Lower lobe of right lung (tissue), 2 donors: ENCODE measurements around the gene HDLBP. TPM values are rescaled to one million over a fixed set of nuclear protein-coding genes. Genes with fewer than 3 reads are reported as not detected.

Source experiments
- ATAC-seq, 2 donors: fragments of 200-7000 bp; cut with Tn5 transposase; one replicate each; pipeline ENCODE4 v1.9.1; 2020 to 2022; ENCODE audit warnings: mild to moderate bottlenecking in 2 of 2, moderate library complexity in 2 of 2
- DNase-seq: peaks from one replicate; pipeline ENCODE4 v3.0.0-alpha.2; 2020
- H3K27ac ChIP-seq: fragments of 200-600 bp; one replicate; pipeline ENCODE4 v1.8.0; 2022
- H3K27me3 ChIP-seq: fragments of 200-600 bp; one replicate; pipeline ENCODE4 v1.8.0; 2022; ENCODE audit warnings: low read depth
- H3K36me3 ChIP-seq: fragments of 200-600 bp; one replicate; pipeline ENCODE4 v1.8.0; 2022; ENCODE audit warnings: mild to moderate bottlenecking
- H3K4me1 ChIP-seq: fragments of 200-600 bp; one replicate; pipeline ENCODE4 v1.8.0; 2022
- H3K4me3 ChIP-seq: fragments of 200-600 bp; one replicate; pipeline ENCODE4 v1.8.0; 2022; ENCODE audit warnings: mild to moderate bottlenecking
- H3K9me3 ChIP-seq: fragments of 200-600 bp; one replicate; pipeline ENCODE4 v1.8.0; 2022
- intact Hi-C: fragments of 100-400 bp; cut with DNase I; formaldehyde crosslinking; loops from one replicate; pipeline ENCODE4 v1.11.0; 2022
- total RNA-seq: library from RNA; stranded (reverse); fragmentation: NEBNext Ultra II Directional; extraction: Animal tissue kit (Norgen Biotek cat#: 25700); gene quantifications from one replicate; pipeline ENCODE4 v1.2.1, GENCODE V29; 2021
- TF ChIP-seq, protein P1 (sequence below): fragments of 200-600 bp; IDR thresholded peaks from one replicate; pipeline ENCODE4 v1.8.0; 2022; ENCODE audit warnings: antibody characterized with exemption, mild to moderate bottlenecking
- donor health status: DM: no; HTN: yes; CAD: no; lungs with severe emphysema.

The HDLBP gene
- total RNA-seq, 1 donor from 2014 or later = 387 TPM

DNA sequence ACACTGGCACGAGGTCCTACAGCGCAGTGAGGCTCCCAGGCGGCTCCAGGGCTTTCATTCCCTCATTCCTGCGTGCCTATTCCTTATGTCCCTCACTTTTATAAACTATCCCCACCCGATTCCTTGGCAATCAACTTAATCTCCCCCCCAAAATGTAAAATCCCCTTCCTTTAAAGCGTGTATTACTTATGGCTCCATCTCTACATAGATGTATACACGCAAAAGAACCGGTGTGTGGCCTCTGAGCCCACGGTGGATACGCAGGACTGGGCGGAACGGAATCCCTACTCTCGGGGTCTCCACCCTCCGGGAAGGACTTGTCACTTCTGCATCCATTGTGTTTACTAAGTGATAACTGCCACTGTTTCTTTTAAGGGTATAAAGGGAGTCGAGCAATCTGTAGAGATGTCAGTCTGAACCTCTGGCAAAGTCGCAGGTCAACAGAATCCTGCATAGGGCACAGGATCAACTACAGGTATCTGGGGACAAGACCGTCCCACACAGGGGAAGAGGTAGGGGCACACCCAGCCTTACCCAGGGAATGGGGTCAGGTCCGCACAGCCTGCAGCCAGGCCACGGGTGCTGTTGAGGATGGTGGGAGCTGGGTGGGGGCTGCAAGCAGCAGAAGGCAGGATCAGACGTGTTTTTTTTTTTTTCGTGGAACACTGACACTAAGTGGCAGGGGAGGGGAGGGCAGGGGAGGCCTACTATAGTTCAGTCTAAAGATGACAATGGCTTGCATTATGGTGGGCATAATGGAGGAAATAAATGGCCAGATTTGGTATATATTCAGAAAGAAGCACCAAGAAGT is 42.1 kb downstream of the HDLBP start:
- TF ChIP-seq, protein P1, sequence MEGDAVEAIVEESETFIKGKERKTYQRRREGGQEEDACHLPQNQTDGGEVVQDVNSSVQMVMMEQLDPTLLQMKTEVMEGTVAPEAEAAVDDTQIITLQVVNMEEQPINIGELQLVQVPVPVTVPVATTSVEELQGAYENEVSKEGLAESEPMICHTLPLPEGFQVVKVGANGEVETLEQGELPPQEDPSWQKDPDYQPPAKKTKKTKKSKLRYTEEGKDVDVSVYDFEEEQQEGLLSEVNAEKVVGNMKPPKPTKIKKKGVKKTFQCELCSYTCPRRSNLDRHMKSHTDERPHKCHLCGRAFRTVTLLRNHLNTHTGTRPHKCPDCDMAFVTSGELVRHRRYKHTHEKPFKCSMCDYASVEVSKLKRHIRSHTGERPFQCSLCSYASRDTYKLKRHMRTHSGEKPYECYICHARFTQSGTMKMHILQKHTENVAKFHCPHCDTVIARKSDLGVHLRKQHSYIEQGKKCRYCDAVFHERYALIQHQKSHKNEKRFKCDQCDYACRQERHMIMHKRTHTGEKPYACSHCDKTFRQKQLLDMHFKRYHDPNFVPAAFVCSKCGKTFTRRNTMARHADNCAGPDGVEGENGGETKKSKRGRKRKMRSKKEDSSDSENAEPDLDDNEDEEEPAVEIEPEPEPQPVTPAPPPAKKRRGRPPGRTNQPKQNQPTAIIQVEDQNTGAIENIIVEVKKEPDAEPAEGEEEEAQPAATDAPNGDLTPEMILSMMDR = no peak
- Histone ChIP-seq H3K27ac (peak overlapping the region; percentile 88), H3K9me3 (no peaks in the 10 kb centered on the region), H3K4me3 (peak overlapping the region; percentile 81), H3K27me3 (no peaks in the 10 kb centered on the region), H3K36me3 (peaks cover 4% of the 10 kb centered on the region), H3K4me1 (peaks cover 44% of the 10 kb centered on the region)
- DNase-seq = no peak
- intact Hi-C loops = no loop called here
- no peak for ATAC-seq

DNA sequence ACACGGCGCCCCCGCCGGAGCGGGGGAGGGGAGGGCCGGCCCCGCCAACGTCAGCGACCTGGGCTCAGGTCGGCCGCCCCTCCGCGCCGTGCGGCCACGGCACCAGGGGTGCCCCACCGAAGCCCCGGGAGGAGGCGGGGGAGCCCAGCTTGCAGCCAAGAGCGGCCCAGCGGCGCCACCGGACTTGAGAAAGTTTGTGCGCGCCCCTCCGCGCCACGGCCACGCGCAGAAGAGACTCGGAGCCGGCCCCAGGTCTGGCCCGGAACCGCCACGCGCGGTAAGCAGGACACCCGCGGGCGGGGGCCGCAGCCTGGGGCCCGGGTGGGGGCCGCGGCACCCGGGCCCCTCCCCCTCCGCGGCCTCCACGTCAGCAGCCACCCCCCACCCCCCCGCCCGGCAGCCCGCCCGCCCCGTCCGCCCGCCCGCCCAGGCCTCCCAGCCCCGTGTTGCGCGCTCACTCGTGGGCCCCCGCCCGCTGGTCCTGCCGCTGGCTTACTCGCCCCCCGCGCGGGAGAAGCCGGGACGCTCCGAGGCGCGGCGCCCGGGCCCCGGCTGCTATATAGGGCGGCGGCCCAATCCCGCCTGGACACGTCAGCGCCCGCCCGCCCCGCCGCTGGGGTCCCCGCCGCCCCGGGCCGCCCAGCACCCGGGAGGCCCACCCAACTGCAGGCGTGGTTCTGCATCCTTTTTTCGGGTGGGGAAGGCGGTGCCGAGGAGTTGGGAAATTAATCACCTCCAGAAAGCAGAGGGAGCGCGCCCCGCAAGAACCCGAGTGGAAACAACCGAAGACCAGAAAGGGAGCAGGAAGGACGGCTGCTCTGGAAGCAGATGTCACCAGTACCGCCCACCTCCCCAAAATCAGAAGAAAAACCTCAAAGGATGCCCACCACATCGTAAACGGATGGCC is 42.9 kb downstream of the HDLBP start:
- Histone ChIP-seq H3K36me3 (peaks cover 13% of the 10 kb centered on the region), H3K4me3 (peak overlapping the region; percentile 81), H3K27me3 (no peaks in the 10 kb centered on the region), H3K4me1 (peaks cover 44% of the 10 kb centered on the region), H3K9me3 (no peaks in the 10 kb centered on the region), H3K27ac (peak overlapping the region; percentile 88)
- DNase-seq = peak; percentile 74
- TF ChIP-seq, protein P1 = no peak
- peak; percentile 80 to 82 for ATAC-seq
- intact Hi-C loops = no loop called here

DNA sequence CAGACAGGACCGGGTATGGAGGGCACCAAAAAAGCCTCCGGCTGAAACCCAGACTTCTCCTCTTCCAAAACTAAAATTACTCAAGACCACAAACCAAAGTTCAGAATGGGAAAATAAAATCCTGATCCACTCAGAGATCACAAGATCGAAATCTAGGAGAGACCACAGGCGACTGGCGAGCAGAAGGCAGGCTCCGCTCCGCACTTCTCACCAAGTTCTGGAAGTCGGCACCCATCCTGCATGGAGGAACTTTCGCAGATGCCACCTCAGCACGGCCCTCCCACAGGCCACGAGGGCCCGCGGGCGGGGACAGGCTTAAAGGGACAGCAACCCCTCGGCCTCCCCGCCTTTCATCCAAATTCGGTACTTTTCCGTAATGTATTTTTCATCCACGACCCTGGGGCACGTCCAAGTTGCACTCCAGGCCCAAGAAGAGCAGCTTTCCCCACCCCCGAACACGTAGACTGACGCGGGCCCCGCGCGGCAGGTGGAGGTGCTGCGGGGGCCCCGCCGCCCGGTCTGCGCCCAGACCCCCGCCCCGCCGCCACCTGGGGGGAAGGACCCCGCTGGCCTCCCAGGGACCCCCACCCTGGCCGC is 43.7 kb downstream of the HDLBP start:
- peak; percentile 91 for ATAC-seq
- peak overlapping the region; percentile 81 for H3K4me3 ChIP-seq
- H3K27me3 ChIP-seq = no peaks in the 10 kb centered on the region
- TF ChIP-seq, protein P1 = no peak
- no peaks in the 10 kb centered on the region for H3K9me3 ChIP-seq
- DNase-seq = peak; percentile 91
- H3K36me3 ChIP-seq = peaks cover 21% of the 10 kb centered on the region
- H3K27ac ChIP-seq = peak overlapping the region; percentile 88
- peaks cover 44% of the 10 kb centered on the region for H3K4me1 ChIP-seq
- intact Hi-C loops = no loop called here

DNA sequence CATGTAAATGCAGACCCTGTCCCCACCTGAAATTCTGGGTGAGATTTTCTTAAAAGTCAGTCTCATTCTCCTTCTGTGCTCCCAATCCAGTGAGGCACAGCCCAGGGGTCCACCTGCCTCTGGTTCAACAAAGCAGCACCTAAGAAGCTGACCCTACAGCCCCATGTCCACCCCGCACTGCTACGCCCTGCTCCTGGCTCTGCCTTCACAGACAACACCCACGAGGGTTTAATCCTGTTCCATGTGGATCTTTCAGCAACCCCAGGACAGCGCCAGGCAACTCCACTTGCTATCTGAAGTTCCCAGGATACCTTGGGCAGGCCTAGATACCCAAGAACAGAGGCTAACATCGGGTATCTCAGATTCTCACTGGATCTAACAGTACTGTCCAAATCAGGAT is 44.9 kb downstream of the HDLBP start:
- no peak overlapping the region for H3K27ac ChIP-seq
- H3K4me3 ChIP-seq = peak overlapping the region; percentile 81
- peaks cover 44% of the 10 kb centered on the region for H3K4me1 ChIP-seq
- DNase-seq (no peak), ATAC-seq (no peak)
- intact Hi-C loops = no loop called here
- TF ChIP-seq, protein P1 = no peak
- peaks cover 33% of the 10 kb centered on the region for H3K36me3 ChIP-seq
- no peaks in the 10 kb centered on the region for H3K27me3 ChIP-seq
- H3K9me3 ChIP-seq = no peaks in the 10 kb centered on the region

DNA sequence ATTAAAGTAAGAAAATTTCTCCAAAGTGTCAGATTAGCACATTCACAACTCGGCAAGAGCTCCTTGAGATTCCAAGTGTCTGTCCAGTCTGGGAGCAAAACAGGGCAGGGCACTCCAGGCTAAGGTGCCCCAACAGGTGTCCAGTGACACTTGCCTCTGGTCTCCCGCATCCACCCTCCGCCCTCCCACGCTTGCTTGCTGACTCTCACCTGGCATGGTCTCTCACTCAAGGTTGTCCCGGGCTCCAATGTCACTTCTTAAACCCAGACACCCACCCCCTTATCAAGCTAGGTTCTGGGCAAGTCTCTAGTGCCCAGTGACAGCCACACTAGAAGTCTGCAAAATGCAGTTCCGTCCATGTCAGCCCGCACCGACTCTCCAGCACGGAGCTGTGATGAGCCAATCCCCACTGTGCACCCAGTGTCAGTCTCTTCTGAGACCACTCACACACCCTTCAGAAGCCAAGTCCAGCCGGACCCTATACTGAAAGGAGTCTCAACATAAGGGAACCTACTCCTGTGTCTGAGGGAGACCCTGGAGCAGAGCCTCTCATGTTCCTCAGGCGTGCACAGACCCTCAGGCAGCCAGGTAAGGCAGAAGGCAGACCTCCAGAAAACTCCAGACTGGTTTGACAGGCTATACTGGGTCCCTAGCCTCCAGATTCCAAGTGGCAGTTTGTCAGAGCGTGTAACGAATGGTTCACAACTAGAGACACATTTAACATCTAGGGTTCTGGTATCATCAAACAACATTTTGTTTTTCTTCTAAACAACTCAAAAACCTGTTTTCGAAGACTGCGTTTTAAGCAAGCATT is 45.6 kb downstream of the HDLBP start:
- intact Hi-C loops = no loop called here
- H3K27ac ChIP-seq = peak overlapping the region; percentile 7
- peaks cover 39% of the 10 kb centered on the region for H3K36me3 ChIP-seq
- no peaks in the 10 kb centered on the region for H3K27me3 ChIP-seq
- DNase-seq (peak; percentile 62), ATAC-seq (peak; percentile 50 to 52)
- no peaks in the 10 kb centered on the region for H3K9me3 ChIP-seq
- TF ChIP-seq, protein P1 = no peak
- H3K4me1 ChIP-seq = peaks cover 44% of the 10 kb centered on the region
- H3K4me3 ChIP-seq = no peak overlapping the region
